IMR-90 (cell line): ENCODE data around the gene DSTYK. TPM values are rescaled to one million over a fixed set of nuclear protein-coding genes. Genes with fewer than 3 reads are reported as not detected.

Experiments
- ATAC-seq: fragments of 200-7000 bp; cut with Tn5 transposase; 2 replicates; pipeline ENCODE4 v1.9.1; 2020; ENCODE audit warnings: low read depth, mild to moderate bottlenecking, moderate library complexity
- BruUV-seq: library from RNA; stranded (reverse); fragments of 400-500 nt; replicated peaks from 2 replicates; lab custom pipeline; 2021; lab: Mats Ljungman, UMichigan
- CTCF ChIA-PET: fragments of 300-600 bp; formaldehyde crosslinking; extraction: SDS; loops from one replicate; lab custom pipeline; 2021; ENCODE audit warnings: antibody characterized with exemption; lab: Yijun Ruan, JAX
- POLR2A ChIA-PET: fragments of 300-600 bp; sonication (Branson Sonifier 250); formaldehyde crosslinking; loops from one replicate; lab custom pipeline; 2022; ENCODE audit warnings: antibody characterized with exemption; ENCODE audit not compliant: unreplicated experiment; lab: Charles Lee
- DNase-seq: peaks from one replicate; pipeline ENCODE4 v3.0.0; 2013
- H2AFZ ChIP-seq: replicated peaks from 2 replicates; pipeline ENCODE3; 2013; ENCODE audit warnings: low read length, mild to moderate bottlenecking; ENCODE audit not compliant: poor library complexity
- H2AK5ac ChIP-seq: 2 replicates; pipeline ENCODE4 v1.6.1; 2013; ENCODE audit warnings: low read depth, low read length, inconsistent platforms
- H2AK9ac ChIP-seq: replicated peaks from 2 replicates; pipeline ENCODE3; 2013; ENCODE audit warnings: mild to moderate bottlenecking, low read depth, low read length, moderate library complexity; ENCODE audit not compliant: poor library complexity
- H2BK120ac ChIP-seq: 2 replicates; pipeline ENCODE4 v1.6.1; 2013; ENCODE audit warnings: low read depth, low read length, inconsistent platforms
- H2BK15ac ChIP-seq: 3 replicates; pipeline ENCODE4 v1.6.1; 2013; ENCODE audit warnings: low read depth, low read length, inconsistent platforms
- H2BK20ac ChIP-seq: 2 replicates; pipeline ENCODE4 v1.6.1; 2013; ENCODE audit warnings: low read depth, mild to moderate bottlenecking, inconsistent platforms, low read length, moderate library complexity
- H2BK5ac ChIP-seq: 2 replicates; pipeline ENCODE4 v1.6.1; 2013; ENCODE audit warnings: mild to moderate bottlenecking, low read depth, low read length, inconsistent platforms; ENCODE audit not compliant: poor library complexity, severe bottlenecking
- H3K14ac ChIP-seq: replicated peaks from 2 replicates; pipeline ENCODE4 v1.6.1; 2013; ENCODE audit warnings: low read depth, low read length, inconsistent platforms
- H3K18ac ChIP-seq: 2 replicates; pipeline ENCODE4 v1.6.1; 2013; ENCODE audit warnings: low read depth, low read length, control low read depth
- H3K23ac ChIP-seq: 2 replicates; pipeline ENCODE4 v1.6.1; 2013; ENCODE audit warnings: low read depth, low read length, inconsistent platforms
- H3K27ac ChIP-seq: 2 replicates; pipeline ENCODE4 v1.5.1; 2013; ENCODE audit warnings: mild to moderate bottlenecking, control low read depth, low read length; ENCODE audit not compliant: insufficient read depth
- H3K27me3 ChIP-seq: 2 replicates; pipeline ENCODE4 v1.6.1; 2013; ENCODE audit warnings: low read length; ENCODE audit not compliant: control insufficient read depth, insufficient read depth
- H3K36me3 ChIP-seq: 2 replicates; pipeline ENCODE4 v1.6.1; 2013; ENCODE audit warnings: low read length, mixed read lengths; ENCODE audit not compliant: control insufficient read depth, insufficient read depth
- H3K4ac ChIP-seq: 2 replicates; pipeline ENCODE4 v1.6.1; 2013; ENCODE audit warnings: low read depth, low read length, inconsistent platforms
- H3K4me1 ChIP-seq: 2 replicates; pipeline ENCODE4 v1.6.1; 2013; ENCODE audit warnings: low read length, mixed read lengths; ENCODE audit not compliant: control insufficient read depth, insufficient read depth
- H3K4me2 ChIP-seq: 2 replicates; pipeline ENCODE4 v1.6.1; 2013; ENCODE audit warnings: low read depth, mild to moderate bottlenecking, control low read depth, low read length, moderate library complexity
- H3K4me3 ChIP-seq: 2 replicates; pipeline ENCODE4 v1.5.1; 2013; ENCODE audit warnings: low read depth, mild to moderate bottlenecking, control low read depth, low read length, moderate library complexity; ENCODE audit not compliant: insufficient read depth
- H3K56ac ChIP-seq: 2 replicates; pipeline ENCODE4 v1.6.1; 2013; ENCODE audit warnings: low read length, inconsistent platforms; ENCODE audit not compliant: insufficient read depth; ENCODE audit errors: extremely low read depth
- H3K79me1 ChIP-seq, 2 experiments: 2 replicates each; pipeline ENCODE4 v1.6.1; 2013; ENCODE audit warnings: low read length in 2 of 2, inconsistent platforms in 1 of 2, low read depth in 1 of 2
- H3K9ac ChIP-seq: 2 replicates; pipeline ENCODE4 v1.6.1; 2013; ENCODE audit warnings: low read depth, low read length, control low read depth
- H3K9me1 ChIP-seq: 2 replicates; pipeline ENCODE4 v1.6.1; 2013; ENCODE audit warnings: low read length, inconsistent platforms; ENCODE audit not compliant: insufficient read depth
- H3K9me3 ChIP-seq: 2 replicates; pipeline ENCODE4 v1.6.1; 2013; ENCODE audit warnings: low read length; ENCODE audit not compliant: control insufficient read depth, insufficient read depth
- H4K20me1 ChIP-seq: 2 replicates; pipeline ENCODE4 v1.6.1; 2013; ENCODE audit warnings: low read length, inconsistent platforms; ENCODE audit not compliant: insufficient read depth
- H4K5ac ChIP-seq: 2 replicates; pipeline ENCODE4 v1.6.1; 2013; ENCODE audit warnings: mild to moderate bottlenecking, low read depth, low read length, control low read depth
- H4K8ac ChIP-seq, 2 experiments: 2 replicates each; pipeline ENCODE4 v1.6.1; 2013; ENCODE audit warnings: low read depth in 2 of 2, low read length in 2 of 2, control low read depth in 1 of 2, inconsistent platforms in 1 of 2
- H4K91ac ChIP-seq: 2 replicates; pipeline ENCODE4 v1.6.1; 2013; ENCODE audit warnings: low read depth, low read length, inconsistent platforms; ENCODE audit not compliant: insufficient read depth
- BHLHE40 ChIP-seq: fragments of 150-350 bp; IDR thresholded peaks from 2 replicates; pipeline ENCODE4 v1.6.1; 2016; ENCODE audit warnings: mild to moderate bottlenecking, low read depth, low read length
- CEBPB ChIP-seq: IDR thresholded peaks from 2 replicates; pipeline ENCODE4 v1.6.1; 2012; ENCODE audit warnings: low read depth, low read length, improper control_type of control experiment
- CHD1 ChIP-seq: IDR thresholded peaks from 2 replicates; pipeline ENCODE4 v1.6.1; 2012; ENCODE audit warnings: low read depth, low read length, improper control_type of control experiment
- FOS ChIP-seq: fragments of 150-350 bp; IDR thresholded peaks from 2 replicates; pipeline ENCODE4 v1.6.1; 2016; ENCODE audit warnings: low read depth, low read length
- MAFK ChIP-seq: IDR thresholded peaks from 2 replicates; pipeline ENCODE4 v1.6.1; 2012; ENCODE audit warnings: low read depth, low read length, improper control_type of control experiment
- MAZ ChIP-seq: IDR thresholded peaks from 2 replicates; pipeline ENCODE4 v1.6.1; 2012; ENCODE audit warnings: low read depth, mild to moderate bottlenecking, low read length, improper control_type of control experiment, moderate library complexity, borderline replicate concordance
- NFE2L2 ChIP-seq: fragments of 150-350 bp; IDR thresholded peaks from 2 replicates; pipeline ENCODE4 v1.6.1; 2016; ENCODE audit warnings: low read depth, mild to moderate bottlenecking, low read length
- POLR2A ChIP-seq: IDR thresholded peaks from 2 replicates; pipeline ENCODE4 v1.6.1; 2012; ENCODE audit warnings: mild to moderate bottlenecking, low read depth, low read length
- RAD21 ChIP-seq: IDR thresholded peaks from 2 replicates; pipeline ENCODE4 v1.6.1; 2012; ENCODE audit warnings: low read length, improper control_type of control experiment
- RCOR1 ChIP-seq: IDR thresholded peaks from 2 replicates; pipeline ENCODE4 v1.6.1; 2012; ENCODE audit warnings: mild to moderate bottlenecking, low read length, improper control_type of control experiment; ENCODE audit not compliant: insufficient replicate concordance
- SMC3 ChIP-seq: fragments of 150-350 bp; IDR thresholded peaks from 2 replicates; pipeline ENCODE4 v1.6.1; 2016; ENCODE audit warnings: low read depth, mild to moderate bottlenecking, antibody characterized with exemption, low read length, moderate library complexity
- WGBS, 2 experiments: methylation state at CpG; one replicate each; pipeline versions ENCODE4 v1.1.5 to v1.1.7; 2013; ENCODE audit warnings: missing lambda C conversion rate in 2 of 2; ENCODE audit not compliant: insufficient read length in 1 of 2; ENCODE audit errors: extremely low coverage in 2 of 2; 5-methylcytosine and 5-hydroxymethylcytosine counted together
- dilution Hi-C: fragments of 300-500 bp; cut with HindIII; formaldehyde crosslinking; loops from one replicate; pipeline ENCODE4 v1.14.3; 2018; ENCODE audit warnings: low sequenced_read_pairs; ENCODE audit not compliant: unreplicated experiment
- in situ Hi-C: fragments of 300-500 bp; cut with MboI; formaldehyde crosslinking; loops from 3 replicates; pipeline ENCODE4 v1.14.3; 2019; ENCODE audit warnings: low sequenced_read_pairs, inconsistent platforms, mixed read lengths
- intact Hi-C: fragments of 100-400 bp; cut with micrococcal nuclease; formaldehyde crosslinking; loops from 2 replicates; pipeline ENCODE4 v1.10.0; 2022
- polyA plus RNA-seq, 3 experiments: library from polyadenylated mRNA; depleted of rRNA; stranded (reverse); fragments of >200 nt; gene quantifications; 2 replicates each; pipeline ENCODE4 v1.2.3, GENCODE V29; 2012; ENCODE audit warnings: low replicate concordance in 1 of 3
- total RNA-seq: library from RNA; depleted of rRNA; stranded (reverse); fragments of >200 nt; gene quantifications from 2 replicates; pipeline ENCODE4 v1.2.3, GENCODE V29; 2012
- TF ChIP-seq, protein P1 (sequence below): conservative IDR thresholded peaks from 2 replicates; pipeline ENCODE4 v1.5.1; 2012; ENCODE audit warnings: mild to moderate bottlenecking, low read depth, low read length, improper control_type of control experiment

The DSTYK gene
- total and polyA plus RNA-seq, 2 of the 4 experiments (the other 2 are of a cell fraction), result 8.0 to 18.3 TPM

DNA sequence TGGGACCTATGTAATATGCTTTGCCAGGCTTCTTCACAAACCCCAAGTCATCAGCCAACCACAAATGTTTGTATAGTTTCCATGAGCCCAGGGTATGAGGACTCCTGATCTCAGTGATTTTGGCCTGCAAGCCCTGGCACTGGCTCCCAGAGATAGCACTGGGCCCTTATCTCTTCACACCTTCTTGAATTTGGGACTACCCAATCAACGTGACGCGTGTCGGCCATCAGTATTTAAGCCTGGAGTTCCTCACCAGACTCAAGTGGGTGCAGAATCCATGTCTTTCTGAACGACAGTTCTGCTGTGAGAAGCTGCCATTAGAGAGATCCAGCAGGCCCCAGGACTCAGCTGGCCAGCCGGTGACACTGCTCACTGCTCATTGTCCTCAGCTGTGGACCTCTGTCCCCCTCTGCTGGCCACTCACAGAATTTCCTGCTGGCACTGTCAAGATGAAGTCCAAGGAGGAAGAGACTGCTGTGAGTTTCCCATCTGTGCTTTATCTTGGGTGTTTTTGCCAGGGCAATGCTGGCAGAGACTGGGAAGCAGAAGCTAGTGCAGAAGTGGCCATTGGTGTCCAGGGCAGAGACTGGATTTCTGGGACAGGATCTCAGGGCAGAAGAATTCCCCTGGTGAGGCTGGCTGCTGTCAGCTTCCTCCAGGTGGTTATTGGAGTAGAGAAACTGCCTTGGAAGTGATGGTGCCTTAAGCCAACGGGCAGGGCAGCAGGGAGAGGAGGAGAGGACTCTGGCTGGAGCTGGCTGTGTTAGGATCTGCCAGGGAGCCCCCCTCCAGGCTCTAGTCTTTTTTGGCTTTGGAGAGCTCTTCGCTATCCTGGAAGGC is 44.7 kb upstream of the DSTYK start:
- in situ Hi-C loops, result loop anchor here (5.0 to 25.0 kb wide), 2 partner anchors 279 to 444 kb away; no protein-coding TSS in a partner anchor
- H4K91ac ChIP-seq, result no peak overlapping the region
- H3K27ac ChIP-seq, result no peak overlapping the region
- H4K8ac ChIP-seq, result peak overlapping the region in 1 of 2 experiments; percentile 60; a peak in 1 of 4 replicates
- BruUV-seq, result no TSS peak
- H2BK5ac ChIP-seq, result no peak overlapping the region
- 37% methylated on average over 6 of the region's 8 CpGs; no CpG with 5 or more reads in 1 of the 2 experiments for WGBS, 2 experiments
- intact Hi-C loops, result loop anchor here (1.0 to 2.0 kb wide), 7 partner anchors 27 to 449 kb away; partner anchors contain the start of gene RBBP5
- H4K5ac ChIP-seq, result no peak overlapping the region
- ChIA-PET POLR2A (interaction anchor here (0.5 kb wide), 1 partner anchor 86 kb away, joined by 7 read pairs; no protein-coding TSS in a partner anchor), CTCF (interaction anchor here (0.5 to 2.8 kb wide), 26 partner anchors 9 to 649 kb away, joined by 3 to 29 read pairs (median 4); no protein-coding TSS in a partner anchor)
- peak overlapping the region; percentile 69 for H2AK5ac ChIP-seq
- H4K20me1 ChIP-seq, result no peaks in the 10 kb centered on the region
- H3K56ac ChIP-seq, result no peak overlapping the region
- no peak overlapping the region for H3K23ac ChIP-seq
- no peak overlapping the region for H3K4me3 ChIP-seq
- H2AK9ac ChIP-seq, result peak overlapping the region; percentile 80
- H3K18ac ChIP-seq, result no peak overlapping the region
- no peak overlapping the region for H3K9ac ChIP-seq
- no peak overlapping the region for H3K4me2 ChIP-seq
- peaks cover 10% of the 10 kb centered on the region for H3K4me1 ChIP-seq
- H3K79me1 ChIP-seq, result peaks cover 0 to 5% of the 10 kb centered on the region in 2 experiments; a peak in 1 of 4 replicates
- no peaks in the 10 kb centered on the region for H3K9me3 ChIP-seq
- TF ChIP-seq RAD21 (peak; percentile 99), CHD1 (peak; percentile 73; the same call in 1 of the 2 replicates), POLR2A (no peak), FOS (no peak), MAFK (no peak), CEBPB (no peak), RCOR1 (no peak), SMC3 (peak; percentile 98), NFE2L2 (no peak), BHLHE40 (0 out of 2 replicates have a peak, but pooled peaks have one; percentile 11), MAZ (0 out of 2 replicates have a peak, but pooled peaks have one; percentile 8)
- TF ChIP-seq, protein P1, sequence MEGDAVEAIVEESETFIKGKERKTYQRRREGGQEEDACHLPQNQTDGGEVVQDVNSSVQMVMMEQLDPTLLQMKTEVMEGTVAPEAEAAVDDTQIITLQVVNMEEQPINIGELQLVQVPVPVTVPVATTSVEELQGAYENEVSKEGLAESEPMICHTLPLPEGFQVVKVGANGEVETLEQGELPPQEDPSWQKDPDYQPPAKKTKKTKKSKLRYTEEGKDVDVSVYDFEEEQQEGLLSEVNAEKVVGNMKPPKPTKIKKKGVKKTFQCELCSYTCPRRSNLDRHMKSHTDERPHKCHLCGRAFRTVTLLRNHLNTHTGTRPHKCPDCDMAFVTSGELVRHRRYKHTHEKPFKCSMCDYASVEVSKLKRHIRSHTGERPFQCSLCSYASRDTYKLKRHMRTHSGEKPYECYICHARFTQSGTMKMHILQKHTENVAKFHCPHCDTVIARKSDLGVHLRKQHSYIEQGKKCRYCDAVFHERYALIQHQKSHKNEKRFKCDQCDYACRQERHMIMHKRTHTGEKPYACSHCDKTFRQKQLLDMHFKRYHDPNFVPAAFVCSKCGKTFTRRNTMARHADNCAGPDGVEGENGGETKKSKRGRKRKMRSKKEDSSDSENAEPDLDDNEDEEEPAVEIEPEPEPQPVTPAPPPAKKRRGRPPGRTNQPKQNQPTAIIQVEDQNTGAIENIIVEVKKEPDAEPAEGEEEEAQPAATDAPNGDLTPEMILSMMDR, result peak; percentile 98
- H3K4ac ChIP-seq, result peak overlapping the region; percentile 19; the same call in 1 of the 2 replicates
- no peaks in the 10 kb centered on the region for H3K27me3 ChIP-seq
- H2AFZ ChIP-seq, result peak overlapping the region; percentile 60
- H3K14ac ChIP-seq, result no peak overlapping the region
- no peak overlapping the region for H2BK15ac ChIP-seq
- H3K9me1 ChIP-seq, result peaks cover 12% of the 10 kb centered on the region
- H3K36me3 ChIP-seq, result no peaks in the 10 kb centered on the region
- no peak overlapping the region for H2BK120ac ChIP-seq
- 0 out of 2 replicates have a peak overlapping the region, but pooled peaks have one; percentile 40 for H2BK20ac ChIP-seq
- dilution Hi-C loops, result no loop called here
- ATAC-seq, result peak; percentile 98
- peak; percentile 80 for DNase-seq
